PC-9 (cell line): ENCODE measurements around the gene ABCG5. TPM values are rescaled to one million over a fixed set of nuclear protein-coding genes. Genes with fewer than 3 reads are reported as not detected.

Experiments
- BruUV-seq: library from RNA; stranded (reverse); fragments of 400-500 nt; replicated peaks from 2 replicates; lab custom pipeline; 2021; lab: Mats Ljungman, UMichigan
- CTCF ChIA-PET: fragments of 300-600 bp; sonication (Branson Sonifier 250); formaldehyde crosslinking; loops from one replicate; lab custom pipeline; 2022; ENCODE audit warnings: antibody characterized with exemption; lab: Charles Lee
- POLR2A ChIA-PET: fragments of 300-600 bp; sonication (Branson Sonifier 250); formaldehyde crosslinking; loops from one replicate; lab custom pipeline; 2022; ENCODE audit warnings: antibody characterized with exemption; ENCODE audit not compliant: unreplicated experiment; lab: Charles Lee
- DNase-seq, 2 experiments: peaks; one replicate each; pipeline versions ENCODE4 v3.0.0 to v3.0.0-alpha.2; 2015 to 2022; ENCODE audit warnings: mixed read lengths in 1 of 2
- H2AFZ ChIP-seq: fragments of 200-600 bp; sonication (generic); 2 replicates; pipeline ENCODE4 v1.8.1; 2017; ENCODE audit warnings: antibody characterized with exemption
- H3F3A ChIP-seq: fragments of 200-600 bp; sonication (generic); 2 replicates; pipeline ENCODE4 v1.8.1; 2017; ENCODE audit warnings: antibody characterized with exemption, mild to moderate bottlenecking, low read depth; ENCODE audit not compliant: insufficient read depth
- H3K27ac ChIP-seq: fragments of 200-600 bp; sonication (generic); 2 replicates; pipeline ENCODE4 v1.6.1; 2016; ENCODE audit warnings: mixed run types
- H3K27me3 ChIP-seq: fragments of 200-600 bp; sonication (generic); 2 replicates; pipeline ENCODE4 v1.6.1; 2016; ENCODE audit warnings: low read depth, mixed run types; ENCODE audit not compliant: insufficient read depth
- H3K36me3 ChIP-seq: fragments of 200-600 bp; sonication (generic); 2 replicates; pipeline ENCODE4 v1.6.1; 2016; ENCODE audit warnings: low read depth, mixed run types
- H3K4me1 ChIP-seq: fragments of 200-600 bp; sonication (generic); replicated peaks from 2 replicates; pipeline ENCODE4 v1.6.1; 2016; ENCODE audit warnings: mixed run types; ENCODE audit not compliant: insufficient read depth
- H3K4me2 ChIP-seq: fragments of 200-600 bp; sonication (generic); 2 replicates; pipeline ENCODE4 v1.6.1; 2017; ENCODE audit warnings: mixed run types
- H3K4me3 ChIP-seq: fragments of 200-600 bp; sonication (generic); 2 replicates; pipeline ENCODE4 v1.6.1; 2016; ENCODE audit warnings: mixed run types
- H3K79me2 ChIP-seq: fragments of 200-600 bp; sonication (generic); 2 replicates; pipeline ENCODE4 v1.6.1; 2017; ENCODE audit warnings: low read depth, mixed run types
- H3K9me2 ChIP-seq: fragments of 200-600 bp; sonication (generic); 2 replicates; pipeline ENCODE4 v1.8.1; 2017; ENCODE audit warnings: mild to moderate bottlenecking; ENCODE audit not compliant: insufficient read depth
- H3K9me3 ChIP-seq: fragments of 200-600 bp; sonication (generic); 2 replicates; pipeline ENCODE4 v1.8.1; 2016; ENCODE audit warnings: low read depth; ENCODE audit not compliant: insufficient read depth
- H4K20me1 ChIP-seq: fragments of 200-600 bp; sonication (generic); 2 replicates; pipeline ENCODE4 v1.8.1; 2017; ENCODE audit not compliant: insufficient read depth
- CTCF ChIP-seq: fragments of 200-600 bp; sonication (generic); conservative IDR thresholded peaks from 2 replicates; pipeline ENCODE4 v1.6.1; 2017; ENCODE audit warnings: mixed run types, antibody characterized with exemption, mild to moderate bottlenecking, moderate library complexity
- EZH2 ChIP-seq: fragments of 200-600 bp; sonication (generic); IDR thresholded peaks from 2 replicates; pipeline ENCODE4 v1.8.0; 2017; ENCODE audit warnings: antibody characterized with exemption, low read depth
- intact Hi-C: fragments of 100-400 bp; cut with micrococcal nuclease; formaldehyde crosslinking; loops from one replicate; pipeline ENCODE4 v1.10.0; 2022; ENCODE audit not compliant: unreplicated experiment
- total RNA-seq: library from RNA; stranded (reverse); gene quantifications from 2 replicates; pipeline ENCODE4 v1.2.3, GENCODE V29; 2021

ABCG5 gene
- total RNA-seq, 1 experiment from 2014 or later = not detected

- no peaks in the 10 kb centered on the region for H3K79me2 ChIP-seq
- BruUV-seq = no TSS peak
- no peak overlapping the region for H3K27ac ChIP-seq
- no peak for TF ChIP-seq EZH2
- no peak for TF ChIP-seq CTCF
- H3F3A ChIP-seq = no peaks in the 10 kb centered on the region
- ChIA-PET CTCF (no interaction called here), POLR2A (no interaction called here)
- no peaks in the 10 kb centered on the region for H3K9me3 ChIP-seq
- no peak overlapping the region for H3K4me2 ChIP-seq
- no peaks in the 10 kb centered on the region for H3K27me3 ChIP-seq
- no peak for DNase-seq
- H3K9me2 ChIP-seq = no peaks in the 10 kb centered on the region
- no peaks in the 10 kb centered on the region for H3K4me1 ChIP-seq
- H2AFZ ChIP-seq = no peak overlapping the region
- 0 out of 2 replicates have a peak, but pooled peaks cover 3% of the 10 kb centered on the region for H3K36me3 ChIP-seq
- no peaks in the 10 kb centered on the region for H4K20me1 ChIP-seq
- H3K4me3 ChIP-seq = no peak overlapping the region
- intact Hi-C loops = no loop called here
These were observed 50.7 kb downstream of the ABCG5 start for GRCh38 chr2:43787895-43788294.

GRCh38 chr2:43778233-43778632 is 60.4 kb downstream of the ABCG5 start:
- ChIA-PET POLR2A (no interaction called here), CTCF (no interaction called here)
- Histone ChIP-seq H2AFZ (no peak overlapping the region), H3K27me3 (no peaks in the 10 kb centered on the region), H3K9me2 (no peaks in the 10 kb centered on the region), H3K4me2 (no peak overlapping the region), H3K27ac (no peak overlapping the region), H3K4me3 (no peak overlapping the region), H3K36me3 (no peaks in the 10 kb centered on the region), H3K9me3 (no peaks in the 10 kb centered on the region), H3K4me1 (peaks cover 8% of the 10 kb centered on the region; the same call in 1 of the 2 replicates), H3F3A (peaks cover 8% of the 10 kb centered on the region; the same call in 1 of the 2 replicates), H3K79me2 (peaks cover 7% of the 10 kb centered on the region; the same call in 1 of the 2 replicates), H4K20me1 (0 out of 2 replicates have a peak, but pooled peaks cover 3% of the 10 kb centered on the region)
- intact Hi-C loops = no loop called here
- DNase-seq = no peak
- TF ChIP-seq CTCF (no peak), EZH2 (no peak)
- no TSS peak for BruUV-seq

- intact Hi-C loops = no loop called here
- Histone ChIP-seq H3K9me2 (no peaks in the 10 kb centered on the region), H3K79me2 (peaks cover 7% of the 10 kb centered on the region; the same call in 1 of the 2 replicates), H3K9me3 (no peaks in the 10 kb centered on the region), H3F3A (peaks cover 8% of the 10 kb centered on the region; the same call in 1 of the 2 replicates), H4K20me1 (0 out of 2 replicates have a peak, but pooled peaks cover 3% of the 10 kb centered on the region), H3K4me2 (no peak overlapping the region), H2AFZ (no peak overlapping the region), H3K27ac (no peak overlapping the region), H3K4me1 (peaks cover 8% of the 10 kb centered on the region; the same call in 1 of the 2 replicates), H3K36me3 (no peaks in the 10 kb centered on the region), H3K4me3 (no peak overlapping the region), H3K27me3 (no peaks in the 10 kb centered on the region)
- DNase-seq = no peak
- POLR2A ChIA-PET = no interaction called here
- CTCF ChIA-PET = no interaction called here
- TF ChIP-seq CTCF = no peak
- no TSS peak for BruUV-seq
These were observed 61.2 kb downstream of the ABCG5 start for GRCh38 chr2:43777306-43777926.
